DOHH2 (cell line): Measurements from ENCODE around the gene INO80E.

Source experiments
- H3F3A ChIP-seq: fragments of 200-600 bp; sonication (generic), shearing (Covaris generic); 2 replicates; pipeline ENCODE4 v1.6.0; 2016; ENCODE audit warnings: antibody characterized with exemption, mild to moderate bottlenecking; ENCODE audit not compliant: control insufficient read depth, insufficient read depth
- H3K27ac ChIP-seq: fragments of 200-600 bp; sonication (generic); 2 replicates; pipeline ENCODE4 v1.5.1; 2014; ENCODE audit warnings: low read depth, mild to moderate bottlenecking, low read length, moderate library complexity
- H3K27me3 ChIP-seq: fragments of 200-600 bp; sonication (generic); 2 replicates; pipeline ENCODE4 v1.6.1; 2014; ENCODE audit warnings: mild to moderate bottlenecking, low read length, mixed read lengths; ENCODE audit not compliant: control insufficient read depth
- H3K36me3 ChIP-seq: fragments of 200-600 bp; sonication (generic); 2 replicates; pipeline ENCODE4 v1.6.1; 2014; ENCODE audit warnings: mild to moderate bottlenecking, low read length, moderate library complexity, mixed read lengths; ENCODE audit not compliant: control insufficient read depth
- H3K4me1 ChIP-seq: fragments of 200-600 bp; sonication (generic); 2 replicates; pipeline ENCODE4 v1.6.1; 2014; ENCODE audit warnings: mild to moderate bottlenecking, low read length, mixed read lengths; ENCODE audit not compliant: control insufficient read depth
- H3K4me2 ChIP-seq: fragments of 200-600 bp; sonication (generic); 2 replicates; pipeline ENCODE4 v1.6.0; 2014; ENCODE audit warnings: mild to moderate bottlenecking, low read length, moderate library complexity
- H3K4me3 ChIP-seq: fragments of 200-600 bp; sonication (generic); 2 replicates; pipeline ENCODE4 v1.5.1; 2014; ENCODE audit warnings: mild to moderate bottlenecking, low read length, mixed read lengths
- H3K79me2 ChIP-seq: fragments of 200-600 bp; sonication (generic); 2 replicates; pipeline ENCODE4 v1.6.1; 2014; ENCODE audit warnings: mild to moderate bottlenecking, low read length, mixed read lengths; ENCODE audit not compliant: control insufficient read depth
- H3K9me2 ChIP-seq: fragments of 200-600 bp; sonication (generic); replicated peaks from 2 replicates; pipeline ENCODE4 v1.6.1; 2014; ENCODE audit warnings: mild to moderate bottlenecking, low read length, mixed read lengths; ENCODE audit not compliant: control insufficient read depth
- H3K9me3 ChIP-seq: fragments of 200-600 bp; sonication (generic); 2 replicates; pipeline ENCODE4 v1.6.1; 2014; ENCODE audit warnings: antibody characterized with exemption, low read length, mixed read lengths; ENCODE audit not compliant: control insufficient read depth, insufficient read depth
- H4K20me1 ChIP-seq: fragments of 200-600 bp; sonication (generic); 2 replicates; pipeline ENCODE4 v1.6.0; 2014; ENCODE audit warnings: low read depth, mild to moderate bottlenecking, antibody characterized with exemption, low read length, moderate library complexity; ENCODE audit not compliant: control insufficient read depth, insufficient read depth
- CTCF ChIP-seq: fragments of 200-600 bp; sonication (generic); IDR thresholded peaks from one replicate; pipeline ENCODE4 v1.5.1; 2014; ENCODE audit warnings: antibody characterized with exemption, mild to moderate bottlenecking, low read depth, low read length; ENCODE audit not compliant: poor library complexity, severe bottlenecking
- EZH2phosphoT487 ChIP-seq: fragments of 200-600 bp; sonication (generic); IDR thresholded peaks from 2 replicates; pipeline ENCODE4 v1.6.1; 2017; ENCODE audit warnings: borderline replicate concordance, mild to moderate bottlenecking, antibody characterized with exemption, low read length, moderate library complexity, mixed read lengths

The INO80E gene

GRCh38 chr16:30006659-30007377, 10.8 kb downstream of the INO80E start:
- TF ChIP-seq CTCF (no peak), EZH2phosphoT487 (no peak)
- Histone ChIP-seq H4K20me1 (no peaks in the 10 kb centered on the region), H3K4me3 (no peak overlapping the region), H3K36me3 (peaks cover 21% of the 10 kb centered on the region), H3K4me2 (no peak overlapping the region), H3F3A (no peaks in the 10 kb centered on the region), H3K9me2 (no peaks in the 10 kb centered on the region), H3K27me3 (peaks cover 27% of the 10 kb centered on the region), H3K79me2 (no peaks in the 10 kb centered on the region), H3K9me3 (no peaks in the 10 kb centered on the region), H3K4me1 (peaks cover 15% of the 10 kb centered on the region), H3K27ac (no peak overlapping the region)

GRCh38 chr16:30007378-30007895, 11.4 kb downstream of the INO80E start:
- H3K36me3 ChIP-seq = peaks cover 14% of the 10 kb centered on the region
- no peaks in the 10 kb centered on the region for H3F3A ChIP-seq
- no peaks in the 10 kb centered on the region for H4K20me1 ChIP-seq
- H3K4me3 ChIP-seq = no peak overlapping the region
- no peak overlapping the region for H3K27ac ChIP-seq
- no peaks in the 10 kb centered on the region for H3K9me2 ChIP-seq
- H3K4me1 ChIP-seq = peaks cover 19% of the 10 kb centered on the region
- TF ChIP-seq EZH2phosphoT487 (no peak), CTCF (no peak)
- no peaks in the 10 kb centered on the region for H3K79me2 ChIP-seq
- H3K9me3 ChIP-seq = no peaks in the 10 kb centered on the region
- H3K4me2 ChIP-seq = no peak overlapping the region
- H3K27me3 ChIP-seq = peaks cover 31% of the 10 kb centered on the region

- peaks cover 31% of the 10 kb centered on the region for H3K27me3 ChIP-seq
- no peaks in the 10 kb centered on the region for H3K9me3 ChIP-seq
- no peak for TF ChIP-seq EZH2phosphoT487
- no peak for TF ChIP-seq CTCF
- H3F3A ChIP-seq = no peaks in the 10 kb centered on the region
- H4K20me1 ChIP-seq = no peaks in the 10 kb centered on the region
- H3K27ac ChIP-seq = no peak overlapping the region
- no peak overlapping the region for H3K4me2 ChIP-seq
- H3K4me3 ChIP-seq = no peak overlapping the region
- peaks cover 8% of the 10 kb centered on the region for H3K36me3 ChIP-seq
- peaks cover 26% of the 10 kb centered on the region for H3K4me1 ChIP-seq
- H3K9me2 ChIP-seq = no peaks in the 10 kb centered on the region
- no peaks in the 10 kb centered on the region for H3K79me2 ChIP-seq
These were observed 13.2 kb downstream of the INO80E start for GRCh38 chr16:30009085-30009862.
